EH (cell line): ENCODE results near the gene USB1.

Experiments used
- DNase-seq: peaks from one replicate; pipeline ENCODE4 v3.0.0-alpha.2; 2015; ENCODE audit warnings: low read depth

USB1 gene

DNA sequence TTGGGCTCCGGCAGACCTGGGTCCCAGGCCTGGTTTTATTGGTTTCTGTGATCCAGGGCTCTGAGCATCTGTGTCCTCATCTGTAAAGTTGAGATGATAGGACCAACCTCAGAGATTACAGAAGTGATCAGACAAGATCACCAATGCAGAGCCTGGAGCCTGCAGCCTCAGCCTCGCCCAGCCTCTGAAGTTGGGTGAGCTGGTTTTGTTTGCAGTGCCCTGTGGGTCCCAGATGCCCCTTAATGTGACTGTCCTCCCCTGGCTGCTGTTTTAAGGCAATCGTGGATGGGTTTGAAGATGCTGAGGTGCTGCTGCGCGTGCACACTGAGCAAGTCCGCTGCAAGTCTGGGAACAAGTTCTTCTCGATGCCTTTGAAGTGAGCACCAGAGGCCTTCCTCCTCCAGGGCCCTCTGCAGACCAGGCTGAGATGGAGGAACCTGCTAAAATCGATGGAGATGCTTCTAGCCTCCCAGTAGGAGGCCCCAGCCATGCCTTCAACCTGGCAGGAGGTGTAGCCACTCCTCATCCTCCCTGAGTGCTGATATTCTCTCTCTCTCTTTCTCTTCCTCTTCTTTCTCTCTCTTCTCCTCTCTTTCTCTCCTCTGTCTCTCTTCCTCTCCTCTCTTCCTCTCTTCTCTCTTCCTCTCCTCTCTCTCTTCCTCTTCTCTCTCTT lies 18.8 kb downstream of the USB1 start:
- DNase-seq: no peak

DNA sequence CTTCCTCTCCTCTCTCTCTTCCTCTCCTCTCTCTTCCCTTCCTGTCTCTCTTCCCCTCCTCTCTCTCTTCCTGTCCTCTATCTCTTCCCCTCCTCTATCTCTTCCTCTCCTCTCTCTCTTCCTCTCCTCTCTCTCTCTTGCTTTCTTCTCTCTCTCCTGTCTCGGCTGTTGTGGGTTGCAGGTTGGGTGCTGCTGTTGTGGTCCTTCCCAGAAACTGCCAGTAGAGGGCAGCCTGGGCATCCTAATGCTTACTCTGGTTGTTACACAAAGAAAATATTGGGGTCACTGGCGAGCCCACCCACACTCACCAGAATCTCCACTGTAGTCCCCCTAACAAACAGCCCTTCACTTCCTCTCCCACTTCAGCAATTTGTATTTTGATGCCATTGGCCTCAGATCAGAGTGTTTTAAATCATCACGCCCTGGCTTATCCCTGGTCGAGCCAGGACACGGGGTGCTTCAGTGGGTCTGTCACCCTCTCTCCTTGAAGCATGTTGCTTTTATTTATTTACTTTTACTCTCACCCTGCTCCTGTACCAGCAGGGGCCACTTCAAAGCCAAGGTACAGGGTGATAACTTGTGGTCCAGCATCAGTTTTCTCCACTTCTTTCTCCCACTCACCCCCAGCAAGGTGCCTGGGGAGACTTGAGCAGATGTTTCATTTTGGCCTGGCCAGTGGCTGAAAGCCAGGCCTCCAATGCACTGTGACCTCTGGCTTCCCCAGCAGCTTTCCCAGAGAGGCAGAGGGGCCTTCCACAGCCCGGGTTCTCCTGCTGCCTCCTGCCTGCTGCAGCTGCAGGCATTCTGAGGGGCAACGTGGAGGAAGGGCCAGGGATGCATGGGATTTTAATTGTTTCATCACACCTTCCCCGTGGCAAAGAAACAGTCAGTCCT lies 19.7 kb downstream of the USB1 start:
- DNase-seq: peak; percentile 55

DNA sequence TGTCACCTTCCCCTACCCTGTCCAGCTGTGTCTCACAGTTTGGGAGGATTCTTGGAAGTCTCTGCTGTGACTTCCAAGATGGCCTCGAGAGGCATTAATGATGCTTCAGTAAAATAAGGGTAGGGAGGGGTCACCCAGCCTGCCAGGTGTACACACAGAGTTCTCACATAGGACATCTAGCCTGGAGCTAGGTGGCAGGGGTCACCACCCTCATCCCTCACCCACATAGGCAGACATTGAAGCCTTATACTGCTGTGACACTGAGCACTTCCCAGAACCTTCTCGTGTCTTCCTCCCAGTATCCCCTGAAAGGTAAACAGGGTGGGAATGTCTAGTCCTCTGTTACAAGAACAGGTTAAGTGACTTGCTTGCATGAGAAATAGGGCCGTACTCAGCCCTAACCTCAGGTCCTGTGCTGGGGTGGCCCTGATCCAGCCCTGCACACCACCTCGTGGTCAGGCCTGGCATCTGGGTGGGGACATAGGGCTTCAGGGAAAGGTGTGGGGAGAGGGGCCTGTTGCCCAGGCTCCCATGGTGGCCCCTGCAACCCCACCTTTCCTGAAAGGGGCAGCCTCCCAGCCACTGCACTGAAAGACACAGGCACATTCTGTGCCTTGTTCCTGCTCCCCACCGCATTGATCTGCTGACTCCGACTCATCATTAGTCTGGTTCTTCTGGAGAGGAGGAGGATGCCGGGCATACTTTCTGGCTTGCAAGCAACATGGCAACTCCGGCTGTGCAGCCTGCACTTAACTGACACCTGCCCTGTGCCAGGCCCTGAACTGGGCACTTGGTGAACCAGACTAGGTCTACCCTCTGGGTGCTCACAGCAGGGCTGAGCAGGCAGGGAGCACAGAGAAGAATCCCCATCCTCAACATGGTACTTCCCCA lies 20.7 kb downstream of the USB1 start:
- peak; percentile 71 for DNase-seq

DNA sequence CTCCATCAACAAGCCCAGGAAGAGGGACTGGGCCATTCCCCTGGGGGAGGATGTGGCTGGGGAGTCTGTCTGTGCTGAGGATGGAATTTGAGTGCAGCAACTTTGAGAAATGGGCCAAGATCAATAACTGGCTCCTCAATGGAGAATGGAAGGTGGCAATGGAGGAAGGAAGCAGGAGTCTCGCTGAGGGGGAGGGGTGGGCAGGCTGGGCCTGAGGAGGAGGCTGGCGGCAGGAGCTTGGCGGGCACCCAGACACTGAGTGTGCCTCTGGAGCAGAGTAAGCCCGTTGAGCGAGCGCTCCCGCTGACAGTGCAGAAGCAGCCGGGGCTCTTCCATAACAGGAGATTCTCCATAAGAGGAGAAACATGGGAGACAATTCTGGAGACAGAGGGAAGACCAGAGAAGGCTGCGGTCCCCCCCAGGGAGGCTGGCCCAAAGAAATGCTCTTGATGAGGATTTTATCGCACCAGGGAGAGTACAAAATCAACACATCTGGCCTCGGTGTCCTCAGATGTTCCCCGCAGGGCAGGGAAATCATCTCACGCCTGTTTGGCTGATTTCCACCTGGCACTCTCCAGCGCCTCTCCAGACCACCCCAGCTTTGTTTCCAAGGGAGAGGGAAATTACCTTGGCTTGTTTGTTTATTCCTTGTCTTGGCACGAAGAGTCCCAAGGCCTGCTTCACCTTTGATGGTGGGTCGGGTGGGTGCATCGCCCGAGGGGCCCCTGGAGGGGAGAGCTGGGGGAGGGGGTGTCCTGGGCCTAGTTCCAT lies 21.6 kb downstream of the USB1 start:
- DNase-seq: peak; percentile 85

DNA sequence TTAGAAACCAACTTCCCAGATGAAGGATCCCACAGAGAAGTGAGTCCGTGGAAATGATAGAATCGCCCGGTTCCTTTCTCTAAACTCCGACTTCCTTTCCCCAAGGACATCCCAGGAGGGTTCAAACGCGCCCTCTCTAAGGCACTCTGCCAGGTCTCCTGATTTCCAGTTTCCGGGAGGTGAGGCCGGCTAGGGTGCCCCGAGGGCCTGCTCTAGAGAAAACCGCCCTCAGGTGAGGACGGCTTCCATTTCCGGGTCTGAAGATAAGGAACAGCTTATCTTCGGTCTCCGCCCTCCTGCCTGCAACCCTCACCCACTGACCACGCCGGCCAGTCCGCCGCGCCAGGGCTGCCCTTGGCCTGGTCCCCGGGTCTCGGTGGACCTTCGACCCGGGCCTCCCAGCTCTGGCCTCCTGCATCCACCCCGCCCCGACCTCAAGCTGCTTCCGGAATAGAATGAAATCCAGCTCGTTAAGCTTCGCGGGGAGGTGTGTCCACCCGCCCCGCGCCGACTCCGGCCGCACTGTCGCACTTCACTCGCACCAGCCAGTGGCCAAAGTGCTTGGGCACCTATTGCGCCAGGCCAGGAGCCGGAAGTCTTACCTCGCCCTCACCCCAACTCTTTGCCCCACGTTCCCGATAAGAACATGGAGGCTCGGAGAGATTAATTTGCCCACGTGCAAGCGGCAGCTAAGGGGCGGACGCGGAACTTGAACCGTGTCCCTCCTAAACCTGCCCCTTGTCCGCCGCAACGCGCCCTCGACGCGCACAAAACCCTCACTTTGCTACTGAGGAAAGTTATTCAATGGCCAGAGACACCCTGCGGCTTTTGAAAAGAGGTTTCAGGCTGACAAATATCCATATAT lies 23.5 kb downstream of the USB1 start:
- DNase-seq: peak; percentile 13

DNA sequence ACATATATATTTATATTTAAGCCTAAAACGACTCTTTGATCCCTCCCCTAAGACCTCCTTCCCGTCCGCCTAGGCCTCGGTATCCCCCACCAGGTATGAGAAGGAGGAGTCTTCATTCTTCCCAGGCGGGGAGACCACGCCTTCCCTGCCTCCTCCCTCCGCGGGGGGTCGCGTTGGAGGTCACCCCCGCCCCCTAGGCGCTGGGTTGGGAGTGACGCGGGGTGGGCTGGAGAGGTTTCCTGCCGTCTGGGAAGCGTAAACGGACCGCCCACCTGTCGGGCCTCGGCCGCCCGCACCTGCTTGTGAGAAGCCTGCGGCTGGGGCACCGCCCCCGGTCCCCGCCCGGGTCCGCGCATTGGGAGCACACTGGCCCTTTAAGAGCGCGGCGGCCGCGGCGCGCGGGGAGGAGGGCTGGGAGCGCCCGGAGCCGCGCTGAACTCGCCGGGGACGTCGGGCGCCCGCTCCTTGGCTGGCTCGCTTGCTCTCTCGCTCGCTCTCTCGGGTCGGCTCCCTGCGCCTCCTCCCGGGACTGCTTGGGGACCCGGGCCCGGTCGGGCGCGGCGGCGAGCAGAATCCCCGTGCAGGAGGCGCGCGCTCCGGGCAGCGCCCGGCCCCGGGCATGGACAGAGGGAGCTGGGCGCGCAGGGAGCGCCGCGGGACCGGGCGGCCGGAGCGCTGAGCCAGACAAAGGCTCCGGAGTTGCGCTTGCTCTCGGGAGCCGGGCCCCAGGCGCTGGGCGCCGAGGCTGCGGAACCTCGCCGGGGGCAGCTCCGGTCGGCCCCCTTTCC lies 24.3 kb downstream of the USB1 start, which contains the start of gene MMP15:
Gene MMP15, plus strand, starts transcription at position 404 of the 788 bp plus-strand sequence. CDS start 597 bp downstream, outside the sequence.
- peak; percentile 59 for DNase-seq

DNA sequence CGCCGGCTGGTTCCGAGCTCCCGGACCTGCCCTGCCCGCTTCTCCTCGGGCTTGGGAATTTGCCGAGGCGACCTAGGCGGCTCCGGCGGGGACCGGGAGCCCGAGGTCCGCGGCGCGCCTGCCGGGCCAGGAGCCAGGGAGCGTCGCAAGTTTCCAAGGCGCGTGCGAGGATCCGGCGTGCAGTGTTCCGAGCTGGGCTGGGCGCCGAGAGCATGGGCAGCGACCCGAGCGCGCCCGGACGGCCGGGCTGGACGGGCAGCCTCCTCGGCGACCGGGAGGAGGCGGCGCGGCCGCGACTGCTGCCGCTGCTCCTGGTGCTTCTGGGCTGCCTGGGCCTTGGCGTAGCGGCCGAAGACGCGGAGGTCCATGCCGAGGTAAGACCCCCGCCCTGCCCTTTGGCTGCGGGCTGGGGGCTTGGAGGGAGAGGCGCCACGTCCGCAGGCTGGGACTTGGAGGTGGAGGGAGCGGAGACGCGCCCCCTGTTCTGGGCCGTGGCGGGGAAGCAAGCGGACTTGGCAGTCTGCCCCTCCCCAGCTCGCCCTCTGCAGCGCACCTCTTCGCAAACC lies 25.0 kb downstream of the USB1 start:
- DNase-seq: peak; percentile 55

DNA sequence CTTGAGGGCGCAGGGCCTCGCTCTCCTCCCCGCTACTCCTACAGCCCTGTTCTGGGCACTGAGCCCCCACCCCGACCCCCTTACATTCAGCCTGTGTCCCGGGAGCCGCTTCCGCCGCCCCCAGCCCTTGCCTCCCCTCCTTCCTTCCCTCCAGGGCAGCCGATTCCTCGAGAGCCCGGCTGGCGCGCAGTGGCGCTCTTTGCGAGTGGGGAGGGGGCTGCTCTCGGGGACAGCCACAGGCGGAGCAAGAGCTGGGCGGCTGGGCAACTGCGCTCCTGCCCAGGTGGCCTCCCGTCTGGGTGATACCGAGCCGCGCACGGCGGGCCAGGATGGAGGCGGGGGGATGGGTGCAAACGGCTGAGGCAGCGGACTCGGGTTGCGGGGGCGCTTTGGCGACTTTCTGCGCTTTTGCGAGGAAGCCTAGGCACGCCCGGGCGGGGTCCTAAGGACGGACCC lies 25.5 kb downstream of the USB1 start:
- no peak for DNase-seq

DNA sequence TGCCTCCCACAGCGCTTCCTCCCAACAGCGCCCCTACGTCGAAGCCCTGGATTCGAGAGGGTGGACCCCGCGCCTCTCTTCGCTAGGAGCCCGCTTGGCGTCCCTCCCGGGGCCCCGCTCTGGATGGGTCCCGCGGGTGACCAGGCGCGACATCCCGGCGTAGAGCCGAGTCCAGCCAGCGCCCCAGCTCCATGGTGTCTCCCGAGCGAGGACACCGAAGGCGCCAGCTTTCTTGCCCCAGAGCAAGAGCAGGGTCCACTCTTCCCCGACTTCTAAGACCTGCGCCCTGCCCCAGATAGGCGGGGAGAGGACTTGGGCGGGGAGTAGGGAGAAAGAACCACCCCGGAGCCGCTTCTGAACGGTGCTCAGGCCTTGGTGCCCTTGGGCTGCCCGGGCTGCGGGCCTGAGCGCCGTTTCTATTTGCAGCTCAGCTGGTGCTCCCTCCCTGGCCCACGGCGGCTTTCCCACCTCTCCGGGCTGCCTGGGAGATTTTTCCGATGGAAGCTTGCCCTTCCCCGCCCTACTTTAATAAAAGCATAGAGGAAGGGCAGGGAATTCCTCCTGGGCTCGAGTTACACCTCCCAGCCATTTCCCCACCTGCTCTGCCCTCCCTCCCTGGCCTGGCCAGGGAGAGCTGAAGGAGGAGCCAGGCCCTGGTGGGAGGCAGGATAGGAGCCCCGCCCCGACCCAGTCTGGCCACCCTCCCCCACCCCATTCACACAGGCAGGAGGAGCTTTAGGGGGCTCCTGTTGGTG lies 26.1 kb downstream of the USB1 start:
- peak; percentile 22 for DNase-seq

DNA sequence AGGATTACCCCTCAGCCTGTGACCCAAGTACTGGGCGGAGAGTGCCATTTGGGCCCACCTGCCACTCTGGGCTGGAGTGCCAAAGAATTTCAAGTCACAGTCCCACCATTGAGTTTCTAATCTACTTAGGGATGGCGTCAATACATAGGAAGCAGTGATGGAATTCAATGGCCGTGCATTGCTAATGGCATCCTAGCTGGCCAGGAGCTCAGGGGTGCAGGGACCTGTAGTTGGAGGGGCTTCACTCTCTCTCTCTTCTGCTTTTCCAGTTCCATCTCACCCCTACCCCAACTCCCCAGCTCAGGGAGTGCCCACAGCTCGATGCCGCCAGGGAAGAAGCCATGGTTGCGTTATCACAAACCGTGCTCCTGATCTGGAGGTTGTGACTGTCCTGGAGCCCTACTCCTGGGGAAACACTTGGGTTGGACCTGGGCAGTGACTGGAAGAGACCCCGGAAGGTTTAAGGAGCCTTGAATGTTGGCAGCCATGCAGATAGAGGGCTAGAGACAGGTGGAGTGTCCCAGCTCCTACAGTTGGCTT lies 26.8 kb downstream of the USB1 start:
- no peak for DNase-seq

DNA sequence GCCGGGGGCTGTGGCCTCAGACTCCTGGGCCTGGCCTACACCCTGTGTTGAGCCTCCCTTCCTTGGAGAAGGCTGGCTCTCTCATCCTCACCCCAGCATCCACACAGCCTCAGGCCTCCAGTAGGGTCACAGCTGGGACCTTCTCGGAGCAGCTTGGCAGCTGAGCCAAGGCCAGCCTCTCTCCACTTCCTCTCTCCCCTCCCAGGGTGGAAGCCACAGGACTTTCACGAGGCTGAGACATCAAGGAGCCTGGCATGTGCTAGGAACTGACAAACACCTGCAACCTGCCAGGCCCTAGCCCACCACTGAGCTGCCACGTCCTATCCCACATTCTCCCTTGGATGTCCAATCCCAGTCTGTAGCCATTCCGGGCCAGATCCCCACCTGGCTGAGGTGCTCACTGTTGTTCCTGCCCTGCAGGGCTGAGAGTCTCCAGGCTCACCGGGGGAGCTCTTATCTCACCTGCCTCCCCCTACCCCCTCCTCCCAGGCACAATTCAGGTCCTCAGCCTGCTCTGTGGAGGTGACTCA lies 27.4 kb downstream of the USB1 start:
- peak; percentile 26 for DNase-seq

DNA sequence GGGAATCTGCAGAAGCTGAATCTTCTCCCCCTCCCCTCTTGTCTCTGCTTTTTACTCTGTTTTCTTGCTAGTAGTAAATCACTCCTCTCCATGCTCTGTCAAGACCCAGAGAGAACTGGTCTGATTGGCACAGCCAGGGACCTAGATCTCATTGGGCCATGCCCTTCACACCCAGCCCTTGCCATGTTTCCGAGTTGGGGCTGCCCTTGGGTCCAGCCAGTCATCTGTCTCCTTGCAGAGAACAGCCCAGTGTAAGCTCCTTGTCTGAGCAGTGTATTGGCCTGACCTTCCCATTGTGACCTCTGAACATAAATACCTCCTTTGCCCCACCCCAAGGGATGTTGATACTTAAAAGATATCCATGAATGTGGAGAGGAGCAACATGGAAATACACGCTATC lies 28.2 kb downstream of the USB1 start:
- no peak for DNase-seq

DNA sequence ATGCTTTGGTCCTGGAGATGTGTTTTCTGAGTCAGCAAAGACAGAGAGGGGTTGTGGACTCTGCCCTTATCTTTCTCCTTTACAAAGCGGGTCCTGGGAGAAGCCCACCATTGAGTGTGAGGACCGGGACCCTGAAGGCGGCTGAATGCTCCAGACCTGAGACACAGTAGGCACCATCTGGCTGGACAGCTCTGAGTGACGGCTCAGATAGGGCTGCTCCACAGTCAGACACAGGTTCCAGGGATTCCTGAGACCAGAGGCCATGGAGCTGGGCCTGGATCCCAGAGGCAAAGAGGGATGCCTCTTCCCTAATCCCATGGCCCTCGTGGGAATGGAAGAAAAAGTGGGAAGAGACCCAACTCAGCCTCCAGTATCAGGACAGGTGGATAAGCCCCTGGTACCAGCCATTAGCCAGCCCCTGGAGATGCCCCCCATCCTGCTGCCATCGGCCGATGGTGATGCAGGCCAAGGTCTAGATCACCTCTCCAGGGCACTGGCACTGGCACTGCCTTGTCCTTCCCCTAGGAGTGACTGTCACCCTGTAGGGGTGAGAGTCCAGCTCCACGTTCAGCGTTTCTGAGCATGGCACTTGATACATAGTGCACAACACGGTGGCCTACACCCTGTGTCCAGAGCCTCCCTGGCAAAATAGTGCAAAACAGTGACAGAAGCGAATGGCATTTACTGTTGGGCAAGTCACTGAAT lies 29.1 kb downstream of the USB1 start:
- DNase-seq: no peak

DNA sequence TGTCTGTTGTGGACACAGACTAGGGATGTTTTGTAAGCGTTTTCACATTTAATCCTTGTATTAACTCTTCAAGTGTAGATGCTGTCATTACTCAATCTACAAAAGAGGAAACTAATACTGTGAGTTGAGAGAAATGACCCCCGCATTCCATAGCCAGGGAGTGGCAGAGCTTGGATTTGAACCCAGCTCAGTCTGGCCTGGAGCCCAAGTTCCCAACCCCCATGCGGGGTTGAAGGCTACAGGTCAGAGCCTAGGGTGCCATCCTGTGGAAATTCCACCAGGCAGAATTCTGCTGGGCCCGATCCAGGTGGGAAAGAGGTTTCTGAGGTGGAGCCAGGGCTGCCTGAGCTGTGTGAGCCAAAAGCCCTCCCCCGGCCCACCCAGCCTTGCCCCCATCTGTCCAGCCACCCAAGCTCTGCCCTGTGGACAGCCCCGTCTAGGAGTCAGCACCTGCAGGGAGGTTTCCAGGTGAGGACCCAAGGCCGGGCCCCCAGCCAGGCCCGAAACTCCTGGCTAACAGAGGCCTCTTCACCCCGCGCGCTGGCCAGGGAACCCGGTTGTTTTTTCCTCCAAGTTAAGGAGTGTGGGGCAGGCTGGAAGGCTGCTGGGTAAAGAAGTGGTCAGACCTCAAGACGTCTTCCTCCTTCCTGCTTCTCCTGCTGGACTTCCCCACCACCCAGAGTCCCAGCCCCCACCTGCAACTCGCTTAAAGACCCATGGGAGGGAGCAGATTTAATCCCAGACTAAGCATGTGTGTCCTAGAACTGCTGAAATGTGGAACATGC lies 30.0 kb downstream of the USB1 start:
- no peak for DNase-seq

DNA sequence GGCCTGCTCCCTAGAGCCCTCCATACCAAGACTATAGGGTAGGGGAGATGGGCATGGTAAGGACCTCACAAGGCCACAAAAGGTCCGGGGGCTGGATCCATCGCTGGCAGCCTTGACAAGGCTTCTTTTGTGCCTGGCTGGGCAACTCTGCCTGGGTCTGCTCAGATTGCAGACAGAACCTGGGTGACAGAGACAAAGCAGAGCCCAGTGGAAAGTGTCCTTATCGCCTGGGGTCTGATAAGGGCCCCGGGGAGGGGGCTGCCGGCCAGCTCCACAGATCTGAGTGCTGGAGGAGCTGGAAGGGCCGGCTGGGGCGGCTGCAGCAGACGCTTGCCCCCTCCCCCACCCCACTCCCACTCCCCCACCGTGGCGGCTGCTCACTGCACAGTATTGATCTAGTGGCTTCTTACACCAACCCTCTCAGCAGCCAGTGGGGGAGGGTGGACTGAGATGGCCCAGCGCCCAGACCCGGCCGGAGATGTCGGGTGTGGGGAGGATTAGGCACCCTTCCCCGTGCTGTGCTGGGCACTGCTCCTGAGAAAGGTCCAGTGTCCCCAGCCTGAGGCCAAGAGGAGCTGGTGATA lies 31.6 kb downstream of the USB1 start:
- no peak for DNase-seq

DNA sequence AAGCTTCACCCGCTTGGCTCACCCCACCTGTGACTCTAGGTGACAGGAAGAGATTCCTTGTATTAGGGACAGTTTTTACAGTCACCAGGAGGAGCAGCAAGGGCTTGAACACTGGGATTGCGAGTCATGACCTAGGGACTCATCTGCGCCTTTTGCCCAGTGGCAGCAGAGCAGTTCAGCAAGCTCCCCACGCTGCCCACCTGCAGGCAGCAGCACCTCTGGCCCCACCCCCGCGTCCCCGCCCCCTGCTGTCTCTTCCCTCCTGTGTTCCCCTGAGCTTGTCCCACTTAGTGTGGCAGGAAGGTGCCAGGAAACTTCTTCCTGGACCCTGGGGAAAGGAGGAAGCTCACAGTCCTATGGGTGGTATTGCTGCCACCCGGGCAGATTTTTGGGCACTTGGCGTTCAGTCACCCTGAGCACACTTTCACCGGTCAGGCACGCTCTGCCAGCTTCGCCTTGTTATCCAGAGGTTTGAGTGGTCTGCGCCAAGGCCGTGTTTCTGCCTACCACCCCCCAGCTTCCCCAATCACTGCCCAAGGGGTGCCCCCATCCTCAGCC lies 33.0 kb downstream of the USB1 start:
- DNase-seq: no peak
